ENCODE measurements around the gene ACSBG1.

GRCh38 chr15:78204351-78205309 lies 29.7 kb downstream of the ACSBG1 start:
- TF ChIP-seq EZH2 (IDR thresholded peaks at IDR 0.05; ENCODE audit: low read depth) (no peak), CTCF (conservative IDR thresholded peaks at IDR 0.05) (no peak)

Measured in PC-9 (cell line).